T47D (cell line): ENCODE measurements around the gene NTM.

Experiments
- DNase-seq, 2 experiments: peaks; one replicate each; pipeline versions ENCODE4 v3.0.0 to v3.0.0-alpha.2; 2011 to 2012; ENCODE audit warnings: low read depth in 1 of 2, low spot score in 1 of 2
- JUND ChIP-seq: IDR thresholded peaks from 2 replicates; pipeline ENCODE4 v1.6.1; 2012; ENCODE audit warnings: low read depth
- in situ Hi-C: cut with HindIII; loops from 2 replicates; pipeline ENCODE4 v1.10.0; 2016; ENCODE audit warnings: low sequenced_read_pairs, low pct_unique_long_range_greater_than_20kb

NTM gene

DNA sequence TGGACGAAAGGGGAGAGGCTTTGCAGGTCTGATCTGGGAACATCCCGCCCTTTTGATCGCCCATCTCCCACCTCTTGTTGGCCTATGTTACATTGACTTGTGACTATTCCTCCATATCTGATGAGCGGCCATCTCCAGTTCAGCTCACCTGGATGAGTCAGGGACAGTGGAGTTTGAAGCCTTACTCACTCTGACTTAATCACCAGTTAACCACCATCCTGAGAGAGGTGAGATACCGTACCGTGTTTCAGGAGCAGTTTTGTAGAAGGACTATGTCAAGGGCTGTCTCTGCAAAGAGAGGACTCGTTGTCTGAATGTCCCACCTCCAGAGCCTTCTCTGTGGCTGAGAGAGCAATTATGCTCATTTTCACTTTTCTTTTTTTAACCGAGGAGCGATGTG is 771.7 kb downstream of the NTM start:
- no peak for TF ChIP-seq JUND
- in situ Hi-C loops, result no loop called here
- DNase-seq, result no peak

DNA sequence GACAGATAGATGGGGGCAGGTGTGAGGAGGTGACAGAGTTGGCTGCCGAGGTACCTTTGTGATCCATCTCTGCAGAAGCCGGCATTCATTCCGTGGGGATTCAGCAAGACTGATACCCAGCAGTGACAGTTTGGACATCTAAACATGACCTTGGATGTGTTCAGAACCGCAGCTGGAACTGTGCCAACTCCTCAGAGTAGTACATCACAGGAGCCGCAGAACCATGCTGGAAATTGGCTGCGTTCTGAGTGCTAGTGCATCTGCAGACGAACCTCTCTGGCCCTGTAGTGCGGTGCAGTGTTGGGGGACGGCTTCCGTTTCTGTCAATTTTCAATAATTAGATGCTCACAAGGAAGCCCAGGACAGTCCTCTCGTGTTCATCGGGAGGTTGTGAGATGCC is 772.1 kb downstream of the NTM start:
- no peak for TF ChIP-seq JUND
- DNase-seq, result no peak
- in situ Hi-C loops, result no loop called here

DNA sequence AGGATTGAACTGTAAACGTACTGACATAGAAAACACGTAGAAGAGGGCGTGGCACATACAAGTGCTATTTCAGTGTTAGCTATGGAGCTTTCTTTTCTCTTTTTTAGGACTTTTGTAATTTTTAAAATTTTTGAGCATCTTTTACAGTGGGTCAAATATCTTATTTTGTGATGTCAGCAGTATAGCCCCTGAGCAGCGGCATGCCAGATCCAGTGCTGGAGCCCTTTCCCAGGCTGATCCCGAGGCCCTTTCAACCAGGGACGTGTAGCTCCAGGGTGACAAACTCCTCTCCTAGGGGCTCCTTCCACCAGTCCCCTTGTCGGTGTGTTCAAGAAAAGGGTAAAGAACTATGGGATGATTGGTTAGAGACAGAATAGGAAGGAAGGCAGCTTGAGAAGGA is 777.0 kb downstream of the NTM start:
- DNase-seq, result no peak
- in situ Hi-C loops, result no loop called here
- TF ChIP-seq JUND, result no peak

DNA sequence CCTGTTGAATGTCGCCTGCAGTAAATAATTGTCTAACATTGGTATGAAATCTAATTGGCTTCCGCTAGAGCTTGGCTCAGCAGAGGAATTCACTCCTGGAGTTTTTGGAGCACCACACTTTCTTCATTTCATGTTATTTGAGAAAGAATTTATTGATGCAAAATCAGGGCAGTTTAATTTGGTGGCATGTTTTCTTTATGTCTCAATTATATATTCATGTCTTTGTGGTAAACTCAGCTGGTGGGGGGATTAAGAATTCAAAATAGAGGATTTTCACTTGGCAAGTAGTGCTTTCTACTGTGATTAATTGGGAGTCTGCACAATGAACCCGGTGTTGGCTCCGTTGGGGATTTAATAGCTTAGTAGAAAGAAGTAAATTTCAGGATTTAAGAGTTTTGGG is 784.4 kb downstream of the NTM start:
- no peak for DNase-seq
- in situ Hi-C loops, result no loop called here

DNA sequence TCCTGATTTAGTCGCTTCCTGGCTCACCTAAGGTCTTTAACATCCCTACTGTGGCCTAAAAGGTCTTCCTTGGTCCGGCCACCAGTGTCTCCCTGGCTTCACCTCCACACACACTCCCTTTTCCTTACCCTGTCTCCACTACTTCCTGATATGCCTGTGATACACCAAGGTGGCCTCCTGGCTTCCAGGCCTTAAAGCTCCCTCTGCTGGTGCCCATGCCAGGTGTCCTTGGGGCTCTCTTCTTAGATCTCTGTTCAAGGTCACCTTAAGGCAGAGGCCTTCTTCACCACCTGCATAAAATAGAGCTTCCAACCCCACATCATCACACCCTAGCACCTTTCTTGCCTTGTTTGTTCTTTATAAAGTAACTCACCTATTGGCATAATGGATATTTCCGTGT is 787.7 kb downstream of the NTM start:
- peak; percentile 22 to 37 for DNase-seq
- TF ChIP-seq JUND, result no peak
- in situ Hi-C loops, result no loop called here

More for the DNA sequence above, 784.4 kb downstream of the NTM start:
- no peak for TF ChIP-seq JUND

DNA sequence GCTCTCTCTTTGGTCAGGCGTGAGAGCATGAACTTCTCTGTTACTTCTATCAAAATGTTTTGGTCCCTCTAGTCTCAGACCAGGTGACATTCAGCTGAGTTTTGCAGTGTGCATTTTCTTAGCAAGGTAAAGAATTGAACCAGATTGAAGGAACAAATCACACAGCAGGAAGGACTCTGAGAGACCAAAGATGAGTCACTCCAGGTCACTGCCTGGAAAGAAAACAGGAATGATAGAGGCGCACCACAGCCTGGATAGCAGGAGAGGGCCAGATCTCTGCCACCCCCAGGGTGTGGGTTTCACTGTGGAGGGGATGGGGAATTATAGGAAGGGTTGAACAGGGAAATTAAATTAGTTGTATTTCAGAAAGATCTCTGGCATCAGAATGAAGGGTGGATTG is 788.3 kb downstream of the NTM start:
- in situ Hi-C loops, result no loop called here
- no peak for TF ChIP-seq JUND
- DNase-seq, result no peak

DNA sequence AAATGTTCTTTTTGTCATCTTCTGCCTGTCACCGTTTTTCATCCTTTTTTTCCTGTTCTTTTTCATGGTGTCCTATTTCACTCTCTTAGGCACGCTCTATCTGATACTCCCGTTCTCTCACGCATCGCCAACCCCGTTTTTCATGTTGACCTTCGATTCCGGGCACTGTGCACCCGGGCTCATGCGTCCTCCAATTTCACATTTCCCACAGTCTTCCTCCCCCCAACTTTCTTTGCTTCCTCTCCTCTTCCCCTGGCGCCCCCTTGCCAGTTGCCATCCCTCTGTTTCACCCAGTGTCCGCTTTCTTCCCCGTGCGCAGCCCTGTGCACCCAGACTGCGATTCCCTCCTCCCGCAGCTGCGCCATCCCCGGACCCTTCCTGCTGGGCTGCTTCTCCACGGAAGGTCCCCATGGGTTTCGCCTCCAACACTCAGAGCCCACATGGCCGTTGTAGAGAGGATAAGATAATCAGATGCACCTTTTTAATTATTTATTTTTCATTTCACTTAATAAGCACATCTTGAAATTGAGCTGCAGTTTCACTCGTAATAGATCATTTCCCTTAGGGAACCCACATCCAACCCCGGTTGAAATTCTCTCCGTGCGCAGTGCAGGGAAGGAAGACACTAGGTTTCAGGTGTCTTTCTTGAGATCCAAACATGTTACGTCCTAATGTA is 791.1 kb downstream of the NTM start:
- TF ChIP-seq JUND, result no peak
- DNase-seq, result no peak
- in situ Hi-C loops, result no loop called here

DNA sequence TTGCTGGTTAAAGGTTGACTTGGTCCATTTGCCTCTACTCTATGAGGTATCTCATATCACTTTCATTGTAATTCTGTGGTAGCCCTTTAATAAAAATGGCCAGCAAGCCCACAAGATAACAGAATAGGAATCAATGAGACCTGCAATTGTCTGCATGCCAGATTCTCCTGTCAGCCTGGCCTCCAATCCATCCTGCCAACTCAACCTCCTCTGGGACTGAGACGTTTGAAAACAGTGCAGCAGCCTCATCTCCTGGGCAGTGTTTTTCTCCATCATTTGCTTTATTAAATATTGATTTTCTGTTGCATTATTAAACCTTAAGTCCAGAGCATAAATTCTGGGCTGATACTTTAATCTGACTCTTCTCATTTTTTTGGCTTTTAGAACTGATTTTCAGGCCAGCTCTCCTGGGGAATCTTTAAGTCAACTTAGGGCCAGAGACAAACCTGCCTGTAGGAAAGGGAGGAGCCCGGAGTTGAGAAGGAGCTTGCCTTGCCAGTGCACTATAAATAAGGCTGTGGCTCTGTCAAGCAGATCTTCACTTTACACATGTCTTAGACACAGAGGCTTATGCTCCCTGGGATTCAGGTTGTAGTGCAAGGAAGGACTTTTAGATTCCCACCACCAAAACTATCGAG is 798.0 kb downstream of the NTM start:
- no peak for TF ChIP-seq JUND
- DNase-seq, result no peak
- in situ Hi-C loops, result no loop called here

DNA sequence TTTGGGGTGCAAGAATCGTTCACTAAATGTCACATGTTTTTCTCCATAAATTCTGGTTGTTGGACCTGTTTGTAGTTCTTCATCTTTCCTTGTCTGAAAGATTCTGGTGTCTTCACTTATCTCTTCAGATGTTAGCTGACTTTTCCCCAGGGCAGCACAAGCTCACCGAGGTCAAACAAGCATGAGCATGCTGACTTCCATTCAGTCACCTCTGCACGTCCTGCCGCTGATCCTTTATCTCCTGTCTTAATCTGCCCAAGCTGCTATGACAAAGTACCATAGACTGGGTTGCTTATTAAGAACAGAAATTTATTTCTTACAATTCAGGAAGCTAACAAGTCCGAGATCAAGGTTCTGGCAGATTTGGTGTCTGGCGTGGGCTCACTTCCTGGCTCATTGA is 800.6 kb downstream of the NTM start:
- TF ChIP-seq JUND, result no peak
- no peak for DNase-seq
- in situ Hi-C loops, result no loop called here

DNA sequence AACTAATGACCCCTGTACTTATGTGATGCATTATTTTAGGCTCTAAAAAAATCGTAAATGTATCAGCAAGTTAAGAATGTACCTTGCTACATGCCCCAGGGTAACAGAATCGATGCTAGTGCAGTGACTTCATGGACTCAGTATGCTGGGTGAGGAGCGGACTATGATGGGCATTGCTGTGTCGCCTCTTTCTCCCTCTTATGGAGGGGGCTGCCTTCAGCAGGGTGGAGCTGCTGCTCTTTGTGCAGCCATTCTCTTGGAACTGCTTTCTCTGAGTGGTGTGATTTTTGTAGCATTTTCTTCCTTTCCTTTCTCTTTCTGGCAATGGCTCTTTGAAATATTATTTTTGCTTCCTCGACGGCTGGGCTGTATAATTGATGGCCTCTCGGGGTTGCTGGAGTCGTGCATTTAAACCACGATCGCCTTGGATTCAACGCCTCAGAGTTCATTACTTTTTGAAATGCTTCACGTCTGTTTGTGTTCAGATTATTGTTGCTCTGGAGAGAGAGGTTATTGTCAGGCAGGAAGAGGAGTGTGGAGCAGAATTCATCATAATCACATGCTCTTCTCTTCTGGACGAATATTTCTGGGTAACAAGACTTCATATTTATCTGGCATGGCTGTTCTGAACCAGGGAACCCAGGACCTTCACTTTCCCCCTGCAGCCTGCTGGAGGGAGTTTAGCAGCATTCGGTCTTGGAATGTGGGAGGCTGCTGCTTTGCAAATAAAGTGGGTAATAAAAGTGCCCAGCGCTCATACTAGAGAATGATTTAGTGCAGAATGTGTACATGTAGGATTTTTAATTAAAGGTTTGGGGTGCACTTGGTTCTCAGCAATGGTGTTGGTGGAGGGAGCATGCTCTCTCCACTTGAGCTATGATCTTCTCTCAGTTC is 804.2 kb downstream of the NTM start:
- DNase-seq, result no peak
- in situ Hi-C loops, result no loop called here
- TF ChIP-seq JUND, result no peak

DNA sequence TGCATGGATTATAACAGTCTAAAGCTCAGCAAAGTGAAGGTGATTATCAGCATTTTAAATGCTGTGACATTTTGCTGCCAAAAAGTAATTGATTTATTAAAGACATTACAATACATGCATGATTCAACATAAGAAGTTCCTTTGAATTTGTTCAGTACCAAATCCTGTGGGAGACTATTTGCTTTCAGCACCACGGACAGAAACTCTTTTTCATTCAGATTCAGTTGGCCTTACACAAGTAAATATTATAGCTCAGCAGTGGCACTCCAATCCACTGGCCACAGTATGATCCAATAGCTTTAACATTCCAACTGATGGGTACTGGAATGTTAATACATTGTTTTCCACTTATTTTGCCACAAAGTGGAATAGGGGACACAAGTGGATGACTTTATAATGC is 806.7 kb downstream of the NTM start:
- in situ Hi-C loops, result no loop called here
- DNase-seq, result peak; percentile 64 to 83
- no peak for TF ChIP-seq JUND

DNA sequence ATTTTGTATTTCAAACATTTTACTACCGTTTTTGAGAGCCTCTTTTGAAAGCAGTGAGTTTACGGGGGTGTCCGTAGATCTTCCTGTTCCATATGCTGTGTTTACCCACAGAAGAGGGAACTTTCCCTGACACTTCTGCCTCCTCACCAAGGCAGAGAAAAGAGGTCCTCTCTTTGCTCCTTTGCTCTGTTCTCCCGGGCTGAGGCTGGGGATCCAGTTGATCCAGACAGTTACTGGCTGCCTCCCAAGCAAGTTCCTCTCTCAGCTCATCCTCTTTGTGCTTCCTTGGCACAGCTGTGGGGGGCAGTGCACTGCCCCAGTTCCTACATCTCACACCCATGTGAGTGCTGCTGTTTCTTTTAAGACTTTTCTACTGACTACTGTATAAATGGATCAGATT is 813.7 kb downstream of the NTM start:
- TF ChIP-seq JUND, result no peak
- no peak for DNase-seq
- in situ Hi-C loops, result no loop called here
